ENCODE data around the gene SORCS2.

The SORCS2 gene

DNA sequence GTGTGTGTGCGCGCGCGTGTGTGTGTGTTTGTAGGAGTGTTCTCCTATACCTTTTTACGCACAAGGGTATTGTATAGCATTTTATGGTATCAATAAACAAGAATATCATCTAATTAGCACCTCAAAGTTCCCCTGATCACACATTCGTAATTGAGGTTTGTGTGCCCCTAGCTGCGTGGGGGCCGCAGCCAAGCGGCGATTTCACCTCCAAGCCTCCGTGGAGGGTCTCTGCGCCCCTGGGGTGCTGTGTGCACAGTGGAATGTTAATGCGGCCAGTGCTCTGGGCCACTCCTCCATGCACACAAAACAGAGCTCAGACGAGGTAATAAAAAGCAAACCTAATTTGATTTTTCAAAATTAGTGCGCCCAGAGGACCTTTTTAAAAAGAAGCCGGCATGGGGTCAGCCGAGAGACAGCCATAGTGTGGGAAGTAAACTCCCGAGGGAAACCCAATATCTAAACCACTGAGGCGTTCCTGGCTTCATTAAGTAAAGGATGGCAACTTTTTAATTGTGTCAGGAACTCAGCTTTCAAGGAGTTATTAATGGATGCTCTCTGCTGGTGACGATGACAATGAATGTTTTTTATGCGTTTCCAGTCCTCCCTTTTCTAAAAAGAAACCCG, 110.6 kb downstream of the SORCS2 start:
- H3K4me3 ChIP-seq (ENCODE audit: low read depth, low read length) = no peak overlapping the region
- TF ChIP-seq, protein P1, sequence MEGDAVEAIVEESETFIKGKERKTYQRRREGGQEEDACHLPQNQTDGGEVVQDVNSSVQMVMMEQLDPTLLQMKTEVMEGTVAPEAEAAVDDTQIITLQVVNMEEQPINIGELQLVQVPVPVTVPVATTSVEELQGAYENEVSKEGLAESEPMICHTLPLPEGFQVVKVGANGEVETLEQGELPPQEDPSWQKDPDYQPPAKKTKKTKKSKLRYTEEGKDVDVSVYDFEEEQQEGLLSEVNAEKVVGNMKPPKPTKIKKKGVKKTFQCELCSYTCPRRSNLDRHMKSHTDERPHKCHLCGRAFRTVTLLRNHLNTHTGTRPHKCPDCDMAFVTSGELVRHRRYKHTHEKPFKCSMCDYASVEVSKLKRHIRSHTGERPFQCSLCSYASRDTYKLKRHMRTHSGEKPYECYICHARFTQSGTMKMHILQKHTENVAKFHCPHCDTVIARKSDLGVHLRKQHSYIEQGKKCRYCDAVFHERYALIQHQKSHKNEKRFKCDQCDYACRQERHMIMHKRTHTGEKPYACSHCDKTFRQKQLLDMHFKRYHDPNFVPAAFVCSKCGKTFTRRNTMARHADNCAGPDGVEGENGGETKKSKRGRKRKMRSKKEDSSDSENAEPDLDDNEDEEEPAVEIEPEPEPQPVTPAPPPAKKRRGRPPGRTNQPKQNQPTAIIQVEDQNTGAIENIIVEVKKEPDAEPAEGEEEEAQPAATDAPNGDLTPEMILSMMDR (IDR thresholded peaks at IDR 0.05; ENCODE audit: low read depth, low read length) = no peak

DNA sequence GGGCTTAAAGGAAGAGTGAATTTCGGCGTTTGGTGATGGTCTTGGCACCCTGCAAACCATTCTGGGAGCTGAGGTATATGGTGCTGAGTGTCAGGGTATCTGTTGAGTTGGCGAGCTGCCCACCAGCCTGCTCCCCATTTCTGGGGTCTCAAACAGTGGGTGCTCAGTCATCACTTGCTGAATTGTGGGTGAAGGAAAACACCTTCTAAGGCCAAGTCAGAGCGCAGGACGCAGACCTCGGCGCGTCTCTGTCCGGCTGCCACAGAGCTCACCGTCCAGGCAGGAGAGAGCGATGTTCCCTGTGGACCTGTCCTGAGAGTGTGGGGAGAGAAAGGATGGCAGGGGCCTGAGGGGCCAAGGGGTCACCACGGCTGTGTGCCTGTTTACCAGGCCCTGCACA, 111.2 kb downstream of the SORCS2 start:
- no peak overlapping the region for H3K4me3 ChIP-seq (ENCODE audit: low read depth, low read length)
- TF ChIP-seq, protein P1 (IDR thresholded peaks at IDR 0.05; ENCODE audit: low read depth, low read length) = no peak

DNA sequence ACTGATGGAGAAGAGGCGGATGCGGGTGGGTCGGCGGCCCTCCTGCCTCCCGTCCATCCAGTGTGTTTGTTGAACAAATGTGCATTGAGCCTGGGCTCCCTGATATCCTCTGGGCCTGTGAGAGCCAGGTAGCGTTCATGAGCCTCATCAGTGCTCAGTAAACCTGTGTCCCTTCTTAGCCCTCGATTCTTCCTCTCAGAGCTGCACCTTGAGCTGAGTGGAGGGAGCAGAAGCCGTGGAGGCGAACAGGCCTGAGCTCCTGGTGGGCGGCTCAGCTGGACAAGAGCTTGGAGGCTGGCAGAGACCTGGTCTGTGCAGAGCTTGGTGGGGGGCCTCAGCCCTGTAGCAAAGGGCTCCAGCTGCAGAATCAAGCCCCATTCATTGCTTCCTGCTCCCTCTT, 112.1 kb downstream of the SORCS2 start:
- TF ChIP-seq, protein P1 (IDR thresholded peaks at IDR 0.05; ENCODE audit: low read depth, low read length) = no peak
- no peak overlapping the region for H3K4me3 ChIP-seq (ENCODE audit: low read depth, low read length)

DNA sequence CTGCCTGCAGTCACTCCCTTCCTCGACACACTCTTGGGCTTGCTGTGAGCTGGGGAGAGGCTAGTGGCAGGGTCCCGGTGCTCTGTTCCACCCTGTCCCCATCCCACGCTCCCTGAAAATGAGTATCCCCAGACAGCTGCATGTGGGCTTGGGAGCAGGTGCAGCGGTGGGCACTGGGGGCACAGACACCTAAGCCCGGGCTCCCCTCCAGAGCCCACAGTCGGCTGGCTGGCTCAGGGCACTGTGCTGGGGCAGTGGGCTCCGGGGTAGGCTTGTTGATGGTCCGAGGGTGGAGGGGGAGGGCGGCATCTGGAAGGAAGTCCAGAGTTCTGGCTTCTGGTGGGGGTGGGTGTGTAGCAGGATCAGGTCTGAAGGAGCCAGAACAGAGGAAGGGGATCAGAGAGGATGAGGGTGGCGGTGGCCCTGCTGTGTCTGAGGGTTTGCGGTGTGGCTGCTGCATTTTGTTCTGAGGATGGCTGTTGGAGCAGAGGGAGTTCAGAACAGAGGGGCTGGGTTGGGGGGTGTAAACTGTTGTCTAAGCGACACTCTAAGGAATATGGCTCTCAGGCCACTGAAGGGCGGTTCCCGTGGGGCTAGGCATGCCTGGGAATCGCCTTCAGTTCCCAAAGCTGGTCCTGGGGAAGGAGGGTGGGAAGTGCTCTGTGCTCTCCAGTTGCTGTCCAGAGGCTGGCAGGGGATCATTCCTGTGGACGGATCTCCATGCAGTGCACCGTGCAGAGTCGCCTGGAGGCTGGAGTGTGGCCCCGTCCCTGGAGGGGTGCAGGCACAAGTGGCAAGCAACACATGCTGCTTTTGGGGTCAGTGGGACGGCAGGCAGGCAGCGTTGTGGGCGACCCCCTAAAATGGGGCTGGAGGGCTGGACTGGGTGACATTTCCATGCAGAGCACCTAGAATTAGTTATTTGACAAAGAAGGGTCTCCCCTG, 114.0 kb downstream of the SORCS2 start:
- TF ChIP-seq, protein P1 (IDR thresholded peaks at IDR 0.05; ENCODE audit: low read depth, low read length) = no peak
- no peak overlapping the region for H3K4me3 ChIP-seq (ENCODE audit: low read depth, low read length)

DNA sequence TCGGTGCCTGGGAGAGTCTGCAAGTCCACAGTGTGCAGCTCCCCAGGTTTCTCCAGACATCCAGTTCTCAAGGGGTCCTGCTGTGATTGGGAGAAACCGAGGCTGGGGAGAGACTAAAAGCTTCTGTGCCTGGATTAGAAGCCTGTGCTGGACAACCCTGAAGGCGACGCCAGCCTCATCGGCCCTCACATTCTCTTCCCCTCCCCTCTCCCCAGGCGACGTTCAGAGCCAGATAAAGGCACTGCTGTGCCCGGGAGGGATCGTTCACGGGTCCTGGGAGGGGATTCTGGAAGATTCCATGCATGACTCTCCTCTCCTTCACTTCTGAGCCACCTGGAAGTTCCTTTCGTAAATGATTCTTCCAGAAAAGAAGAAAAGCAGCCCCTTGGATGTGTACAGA, 114.6 kb downstream of the SORCS2 start:
- H3K4me3 ChIP-seq (ENCODE audit: low read depth, low read length) = no peak overlapping the region
- TF ChIP-seq, protein P1 (IDR thresholded peaks at IDR 0.05; ENCODE audit: low read depth, low read length) = no peak

DNA sequence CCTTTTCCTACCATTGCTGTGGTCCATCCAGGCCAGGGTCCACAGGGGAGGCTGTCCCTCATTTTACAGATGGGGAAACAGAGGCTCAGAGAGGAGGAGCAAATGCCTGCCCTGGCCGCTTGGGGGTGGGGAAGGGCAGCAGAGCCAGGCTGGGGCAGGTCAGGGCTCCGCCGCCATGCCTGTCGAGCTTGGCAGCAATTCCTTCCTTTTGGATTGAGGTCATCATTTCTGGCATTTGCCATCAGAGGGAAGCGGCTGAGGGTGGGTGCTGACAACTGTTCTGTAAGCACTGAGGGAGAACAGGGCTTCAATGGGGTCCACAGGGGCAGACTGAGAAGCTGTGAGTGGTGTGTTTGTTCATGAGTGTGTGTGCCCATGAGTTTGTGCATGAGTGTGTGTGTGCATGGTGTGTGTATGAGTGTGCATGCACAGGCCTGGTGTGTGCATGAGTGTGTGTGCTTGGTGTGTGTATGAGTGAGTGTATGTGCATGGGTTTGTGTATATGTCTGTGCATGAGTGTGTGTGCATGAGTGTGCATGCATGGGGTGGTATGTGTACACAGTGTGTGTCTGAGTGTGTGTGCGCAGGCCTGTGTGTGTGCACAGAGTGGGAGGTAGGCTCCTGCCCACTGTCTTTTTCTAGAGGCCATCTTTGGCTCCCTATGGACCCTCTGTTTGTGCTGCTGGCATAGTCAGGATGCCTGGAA, 115.2 kb downstream of the SORCS2 start:
- H3K4me3 ChIP-seq (ENCODE audit: low read depth, low read length) = no peak overlapping the region
- TF ChIP-seq, protein P1 (IDR thresholded peaks at IDR 0.05; ENCODE audit: low read depth, low read length) = no peak

Data from WI38 (cell line).